Stimulated activated CD8-positive, alpha-beta memory T cell treated with anti-CD3 and anti-CD28 coated beads, Interleukin-12 subunit alpha, Interleukin-12 subunit beta, amount 100 ng/mL, for 4 hours (primary cell): Measurements from ENCODE around the gene VWA3B.

Experiments
- DNase-seq: peaks from one replicate; pipeline ENCODE4 v3.0.0-alpha.2; 2020; ENCODE audit warnings: low read depth

VWA3B gene

DNA sequence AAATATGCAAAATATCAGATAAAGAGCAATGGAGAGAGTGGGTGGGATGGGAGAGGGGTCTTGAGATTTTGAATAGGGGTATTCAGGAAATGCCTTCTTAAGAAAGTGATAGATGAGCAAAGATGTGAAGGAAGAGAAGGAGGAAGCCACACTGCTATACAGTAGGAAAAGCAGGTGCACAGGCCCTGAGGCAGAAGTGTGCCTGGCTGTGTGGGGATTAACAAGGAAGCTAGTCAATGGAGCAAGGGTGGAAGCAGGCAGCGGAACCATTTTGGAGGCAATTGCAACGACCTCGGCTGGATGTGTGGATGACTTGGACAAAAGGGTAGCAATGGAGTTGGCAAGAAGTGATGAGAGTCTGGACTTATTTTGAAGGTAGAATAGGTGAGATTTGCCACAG lies 248.3 kb downstream of the VWA3B start:
- DNase-seq: no peak

DNA sequence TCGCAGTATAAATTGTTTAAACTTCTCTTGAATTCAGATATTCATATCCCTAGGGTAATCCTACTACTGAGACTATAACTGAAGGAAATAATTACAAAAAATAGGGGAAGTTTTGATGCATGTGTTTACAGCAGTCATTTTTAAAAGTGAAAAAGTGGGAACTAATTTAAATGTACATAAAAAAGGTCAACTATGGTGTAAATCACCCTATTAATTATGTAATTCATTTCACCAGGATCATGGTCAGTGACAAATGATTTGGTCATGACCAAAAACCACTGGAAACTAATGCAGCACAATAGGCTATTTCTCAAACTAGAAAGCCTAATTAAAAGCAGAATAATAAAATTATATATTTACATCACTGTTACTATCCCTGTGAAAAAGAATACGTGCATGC lies 254.3 kb downstream of the VWA3B start:
- DNase-seq: no peak

DNA sequence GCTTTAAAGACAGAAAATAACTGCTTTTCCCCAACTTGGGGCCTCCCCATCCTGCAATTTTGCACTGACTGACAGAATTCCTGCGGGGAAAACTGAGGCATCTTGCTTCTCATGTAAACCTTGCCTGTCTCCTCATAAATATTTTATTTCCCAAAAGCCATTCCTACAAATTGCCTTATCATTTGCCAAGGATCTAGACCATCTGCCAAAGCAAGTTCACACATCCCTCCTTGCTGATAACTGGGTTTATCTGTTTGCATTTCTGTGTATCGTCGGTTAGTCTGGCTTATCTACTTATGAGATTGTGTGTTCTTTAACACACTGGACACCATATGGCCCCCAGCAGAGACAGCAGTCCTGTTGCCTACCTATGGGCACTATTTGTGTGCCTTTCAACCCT lies 256.3 kb downstream of the VWA3B start:
- DNase-seq: no peak

DNA sequence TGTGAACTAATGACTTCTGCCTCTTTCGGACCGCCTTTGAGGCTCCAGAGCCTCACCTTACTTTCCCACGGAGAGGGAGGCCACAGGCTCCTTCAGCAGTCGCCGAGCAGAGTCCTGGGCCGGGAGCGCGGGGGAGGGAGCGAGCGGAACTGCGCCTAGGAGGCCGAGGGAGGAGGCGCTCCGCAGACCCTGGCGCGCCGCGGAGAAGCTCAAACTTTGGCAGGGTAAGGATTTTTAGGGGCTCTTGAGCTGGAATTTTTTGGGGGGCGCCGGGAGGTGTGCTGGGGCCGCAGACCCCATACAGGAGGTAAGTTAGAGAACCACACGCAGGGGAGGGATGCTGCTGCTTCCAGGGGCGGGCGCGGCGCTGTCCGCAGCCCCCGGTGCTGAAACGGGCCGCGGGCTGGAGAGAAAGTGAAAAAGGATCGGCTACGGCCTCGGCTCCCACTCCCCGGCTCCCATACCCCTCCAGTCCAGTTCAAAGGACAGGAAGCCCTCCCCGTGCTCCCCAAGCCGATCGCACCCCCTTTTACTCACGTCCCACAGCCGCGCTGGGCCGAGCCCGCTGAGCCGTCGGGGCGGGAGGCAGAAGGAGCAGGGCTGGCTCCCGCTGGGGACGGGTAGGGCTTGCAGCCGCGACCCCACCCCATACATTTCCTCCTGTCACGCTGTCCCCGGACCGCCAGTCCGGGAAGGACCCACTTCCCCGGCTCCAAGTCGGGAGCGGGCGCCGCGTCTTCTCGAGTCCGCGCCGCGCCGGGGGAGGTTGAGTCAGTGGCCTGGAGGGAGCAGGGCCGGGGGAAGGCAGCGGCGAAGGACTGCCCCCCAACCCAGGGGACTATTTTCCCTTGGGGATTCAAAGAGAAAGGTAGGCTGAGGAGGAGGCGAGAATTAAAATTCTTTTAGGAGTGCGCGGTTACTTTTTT lies 259.6 kb downstream of the VWA3B start, which contains the start of gene CNGA3:
Gene CNGA3, plus strand, starts transcription at position 146 of the 926 bp plus-strand sequence. CDS start 23,520 bp downstream, outside the sequence.
- DNase-seq: no peak

GRCh38 chr2:98347298-98348065 lies 260.5 kb downstream of the VWA3B start:
- no peak for DNase-seq

DNA sequence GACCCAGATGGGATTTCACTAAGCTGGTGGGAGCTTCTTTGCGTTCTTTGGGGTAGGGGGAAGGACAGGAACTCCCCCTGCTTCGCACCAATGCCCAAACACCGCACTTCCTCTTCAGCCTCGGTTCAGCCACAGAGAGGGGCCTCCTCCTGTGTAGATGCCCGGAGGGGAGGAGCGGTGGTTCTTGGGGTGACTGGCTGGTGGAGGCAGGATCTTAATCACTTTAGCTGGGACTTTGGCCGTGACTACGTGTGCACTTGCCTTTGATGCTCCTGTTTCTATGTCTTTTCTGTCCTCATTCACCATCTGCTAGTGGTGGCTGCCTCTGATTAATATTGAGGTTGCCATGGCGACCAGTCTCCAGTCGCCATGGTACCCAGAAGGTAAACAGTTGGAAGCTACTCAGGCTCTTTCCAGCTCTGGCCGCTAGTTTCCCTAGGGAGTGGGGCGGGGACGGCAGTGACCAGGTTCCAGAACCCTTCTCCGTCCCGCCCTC lies 261.1 kb downstream of the VWA3B start:
- DNase-seq: no peak

DNA sequence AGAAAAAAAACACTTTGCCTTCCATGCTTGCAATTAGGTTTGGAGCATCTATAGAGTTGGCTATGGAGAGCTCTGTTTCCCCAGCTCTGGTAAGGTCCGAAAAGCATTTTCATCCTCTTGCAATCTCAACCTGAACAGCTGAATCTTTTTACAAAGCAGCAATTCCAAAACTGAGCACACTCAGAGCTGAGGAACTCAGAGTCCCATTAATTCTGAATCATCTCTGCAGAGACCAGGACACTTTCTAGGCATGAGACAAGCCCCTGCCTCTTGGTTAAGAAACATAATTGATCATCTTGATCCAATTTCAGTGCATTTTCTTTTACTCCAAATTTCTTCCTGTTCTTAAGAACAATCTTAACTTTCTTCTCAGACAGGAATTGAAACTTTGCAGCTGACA lies 263.4 kb downstream of the VWA3B start:
- DNase-seq: no peak

DNA sequence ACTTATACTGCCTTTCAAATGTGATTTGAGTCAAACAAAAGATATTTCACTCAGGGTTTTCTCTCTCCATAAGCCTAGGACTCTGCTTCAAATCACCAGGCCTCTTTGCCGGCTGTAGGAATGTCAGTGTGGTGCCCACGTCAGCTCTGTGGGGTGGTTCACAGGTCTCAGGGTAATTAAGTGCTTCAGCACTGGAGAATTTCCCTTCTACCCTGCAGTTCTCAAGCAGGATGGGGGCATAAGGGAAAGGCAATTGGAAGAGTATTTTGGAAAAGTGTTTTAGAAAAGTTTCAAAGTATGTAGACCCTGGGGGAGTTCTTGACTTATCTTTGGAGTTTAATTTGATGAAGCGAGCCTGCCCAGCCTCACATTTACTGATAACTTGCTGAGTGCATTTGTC lies 268.9 kb downstream of the VWA3B start:
- DNase-seq: no peak

GRCh38 chr2:98356729-98357128 lies 269.8 kb downstream of the VWA3B start:
- no peak for DNase-seq

DNA sequence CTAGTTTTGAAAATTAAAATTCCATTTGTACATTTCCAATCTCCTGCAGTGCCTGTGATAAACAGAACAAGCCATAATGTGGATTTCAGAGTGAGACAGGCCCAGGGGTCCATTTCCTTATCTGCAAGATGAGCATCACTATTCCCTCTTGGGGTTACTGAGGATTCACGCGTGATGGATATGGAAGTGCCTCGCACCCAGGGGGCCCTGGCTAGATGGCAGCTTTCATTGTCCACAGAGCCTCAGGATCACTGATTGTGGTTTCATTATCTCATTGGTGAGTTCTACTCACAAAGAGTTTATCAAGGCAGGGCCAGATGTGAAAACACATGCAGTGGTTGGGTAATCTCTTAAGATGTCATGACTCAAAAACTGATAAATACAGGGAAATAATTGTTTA lies 270.9 kb downstream of the VWA3B start:
- DNase-seq: no peak

DNA sequence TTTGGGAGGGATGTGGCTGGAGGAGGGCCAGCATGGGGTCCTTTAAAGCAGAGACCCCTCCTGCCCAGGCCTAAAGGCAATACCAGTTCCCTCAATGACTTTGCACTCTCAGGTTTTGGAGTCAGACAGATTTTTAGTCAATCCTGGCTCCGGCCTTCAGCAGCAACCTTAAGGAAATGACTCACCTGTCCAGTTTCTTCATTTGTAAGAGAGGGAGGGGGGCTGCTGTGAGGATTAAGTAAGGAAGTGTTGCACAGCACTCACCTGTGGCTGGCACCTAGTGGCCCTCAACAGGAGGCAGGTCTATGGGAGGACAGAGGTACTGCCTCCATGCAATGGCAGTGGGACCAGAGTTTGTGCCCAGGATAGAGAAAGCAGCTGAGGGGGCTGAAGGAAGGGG lies 273.0 kb downstream of the VWA3B start:
- no peak for DNase-seq
